OCI-LY7 (cell line): ENCODE data around the gene MROH7. TPM values are rescaled to one million over a fixed set of nuclear protein-coding genes. Genes with fewer than 3 reads are reported as not detected.

ENCODE experiments used
- BruUV-seq: library from RNA; stranded (reverse); fragments of 400-500 nt; replicated peaks from 2 replicates; lab custom pipeline; 2021; lab: Mats Ljungman, UMichigan
- CTCF ChIA-PET: fragments of 300-600 bp; sonication (Branson Sonifier 250); formaldehyde crosslinking; loops from one replicate; lab custom pipeline; 2022; ENCODE audit warnings: antibody characterized with exemption; ENCODE audit not compliant: unreplicated experiment; lab: Charles Lee
- POLR2A ChIA-PET: fragments of 300-600 bp; sonication (Branson Sonifier 250); formaldehyde crosslinking; loops from one replicate; lab custom pipeline; 2022; ENCODE audit warnings: antibody characterized with exemption; lab: Charles Lee
- DNase-seq: peaks from one replicate; pipeline ENCODE4 v3.0.0-alpha.2; 2015; ENCODE audit warnings: low spot score
- H2AFZ ChIP-seq: fragments of 200-600 bp; sonication (generic), shearing (Covaris generic); 2 replicates; pipeline ENCODE4 v1.6.1; 2014; ENCODE audit warnings: mild to moderate bottlenecking, antibody characterized with exemption, low read length, moderate library complexity
- H3K27ac ChIP-seq: fragments of 200-600 bp; sonication (generic); 2 replicates; pipeline ENCODE4 v1.5.1; 2014; ENCODE audit warnings: mixed run types, low read depth, mild to moderate bottlenecking, moderate library complexity, low read length, inconsistent platforms; ENCODE audit not compliant: poor library complexity, severe bottlenecking
- H3K36me3 ChIP-seq: fragments of 200-600 bp; sonication (generic); 2 replicates; pipeline ENCODE4 v1.6.1; 2014; ENCODE audit warnings: mild to moderate bottlenecking, antibody characterized with exemption, low read length, moderate library complexity, mixed read lengths; ENCODE audit not compliant: insufficient read depth
- H3K4me1 ChIP-seq: fragments of 200-600 bp; sonication (generic); 2 replicates; pipeline ENCODE4 v1.5.1; 2014; ENCODE audit warnings: mild to moderate bottlenecking, low read length; ENCODE audit not compliant: insufficient read depth, poor library complexity, severe bottlenecking
- H3K4me2 ChIP-seq: fragments of 200-600 bp; sonication (generic); 2 replicates; pipeline ENCODE4 v1.6.1; 2014; ENCODE audit warnings: mild to moderate bottlenecking, low read length
- H3K4me3 ChIP-seq: fragments of 200-600 bp; sonication (generic); 2 replicates; pipeline ENCODE4 v1.5.1; 2014; ENCODE audit warnings: mild to moderate bottlenecking, low read depth, low read length; ENCODE audit not compliant: poor library complexity, severe bottlenecking
- H3K79me2 ChIP-seq: fragments of 200-600 bp; sonication (generic); 2 replicates; pipeline ENCODE4 v1.6.1; 2016; ENCODE audit warnings: low read depth, mild to moderate bottlenecking, low read length, moderate library complexity, mixed read lengths; ENCODE audit not compliant: insufficient read depth
- H3K9me2 ChIP-seq: fragments of 200-600 bp; sonication (generic); 2 replicates; pipeline ENCODE4 v1.6.1; 2016; ENCODE audit warnings: mild to moderate bottlenecking, low read length, mixed read lengths; ENCODE audit not compliant: insufficient read depth
- H3K9me3 ChIP-seq: fragments of 200-600 bp; sonication (generic); 2 replicates; pipeline ENCODE4 v1.6.1; 2014; ENCODE audit warnings: mild to moderate bottlenecking, mixed run types, low read length, mixed read lengths
- H4K20me1 ChIP-seq: fragments of 200-600 bp; sonication (generic); 2 replicates; pipeline ENCODE4 v1.6.1; 2014; ENCODE audit warnings: mild to moderate bottlenecking, antibody characterized with exemption, low read length, moderate library complexity, mixed read lengths; ENCODE audit not compliant: insufficient read depth
- EZH2phosphoT487 ChIP-seq: fragments of 200-600 bp; sonication (generic); IDR thresholded peaks from 2 replicates; pipeline ENCODE4 v1.6.1; 2018; ENCODE audit warnings: low read depth, borderline replicate concordance, mild to moderate bottlenecking, mixed run types, antibody characterized with exemption, low read length, moderate library complexity, mixed read lengths
- intact Hi-C: fragments of 100-400 bp; cut with micrococcal nuclease; formaldehyde crosslinking; loops from one replicate; pipeline ENCODE4 v1.10.0; 2022; ENCODE audit not compliant: unreplicated experiment
- total RNA-seq, 2 experiments: library from RNA; depleted of rRNA in 1 of 2; stranded (reverse); fragments of >200 nt in 1 of 2; shearing (Covaris generic) in 1 of 2; gene quantifications; 2 replicates each; pipeline ENCODE4 v1.2.3, GENCODE V29; 2014 to 2022
- TF ChIP-seq, protein P1 (sequence below): fragments of 200-600 bp; sonication (generic); conservative IDR thresholded peaks from 2 replicates; pipeline ENCODE4 v1.5.1; 2014; ENCODE audit warnings: mild to moderate bottlenecking, antibody characterized with exemption, low read length, moderate library complexity, mixed read lengths

Gene MROH7
- total RNA-seq, 2 experiments from 2014 or later = not detected

DNA sequence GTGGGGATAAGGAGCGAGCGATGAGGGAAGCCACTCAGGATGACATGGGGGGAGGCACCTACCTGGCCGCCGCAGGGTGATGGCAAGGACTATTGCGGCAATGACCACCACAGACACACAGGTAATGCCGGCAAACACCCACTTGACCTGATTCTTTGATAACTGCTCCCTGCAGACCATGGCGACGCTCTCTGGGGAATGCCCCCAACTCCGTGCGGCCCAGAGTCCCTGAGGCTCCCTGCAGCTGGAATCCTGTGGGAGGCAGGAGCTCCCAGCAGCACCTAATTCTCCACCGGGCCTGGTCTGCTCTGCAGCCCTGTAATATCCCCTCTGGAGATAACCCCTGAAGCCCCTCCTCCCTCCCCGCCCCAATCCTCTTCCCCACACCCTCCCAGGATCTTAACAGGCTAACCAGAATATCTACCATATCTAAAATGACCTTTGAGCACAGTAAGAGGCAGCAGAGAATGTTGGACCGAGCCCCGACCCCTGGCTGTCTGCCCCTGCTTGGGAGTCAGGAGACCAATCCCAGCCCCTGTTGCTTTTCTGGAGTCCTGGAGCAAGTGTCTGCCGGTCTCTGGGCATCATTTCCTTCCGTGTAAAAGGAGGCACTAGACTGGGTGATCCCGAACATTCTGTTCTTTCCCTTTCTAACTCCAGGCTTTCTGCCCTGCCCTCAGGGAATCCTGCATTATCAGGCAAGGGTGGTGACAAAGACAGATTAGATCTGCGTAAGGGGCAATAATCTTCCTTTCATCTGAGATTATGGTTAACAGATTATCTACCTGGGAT is 18.2 kb upstream of the MROH7 start, which contains the start of gene FAM151A:
TSS of gene FAM151A (minus strand) at position 310 of the 792 bp plus-strand sequence. CDS start at position 180, 130 bp downstream.
- DNase-seq = no peak
- TF ChIP-seq, protein P1, sequence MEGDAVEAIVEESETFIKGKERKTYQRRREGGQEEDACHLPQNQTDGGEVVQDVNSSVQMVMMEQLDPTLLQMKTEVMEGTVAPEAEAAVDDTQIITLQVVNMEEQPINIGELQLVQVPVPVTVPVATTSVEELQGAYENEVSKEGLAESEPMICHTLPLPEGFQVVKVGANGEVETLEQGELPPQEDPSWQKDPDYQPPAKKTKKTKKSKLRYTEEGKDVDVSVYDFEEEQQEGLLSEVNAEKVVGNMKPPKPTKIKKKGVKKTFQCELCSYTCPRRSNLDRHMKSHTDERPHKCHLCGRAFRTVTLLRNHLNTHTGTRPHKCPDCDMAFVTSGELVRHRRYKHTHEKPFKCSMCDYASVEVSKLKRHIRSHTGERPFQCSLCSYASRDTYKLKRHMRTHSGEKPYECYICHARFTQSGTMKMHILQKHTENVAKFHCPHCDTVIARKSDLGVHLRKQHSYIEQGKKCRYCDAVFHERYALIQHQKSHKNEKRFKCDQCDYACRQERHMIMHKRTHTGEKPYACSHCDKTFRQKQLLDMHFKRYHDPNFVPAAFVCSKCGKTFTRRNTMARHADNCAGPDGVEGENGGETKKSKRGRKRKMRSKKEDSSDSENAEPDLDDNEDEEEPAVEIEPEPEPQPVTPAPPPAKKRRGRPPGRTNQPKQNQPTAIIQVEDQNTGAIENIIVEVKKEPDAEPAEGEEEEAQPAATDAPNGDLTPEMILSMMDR = no peak
- no peak for TF ChIP-seq EZH2phosphoT487
- Histone ChIP-seq H3K4me3 (no peak within 1 kb of the TSS), H3K9me2 (no peaks in the 10 kb centered on the region), H3K4me1 (no peaks in the 10 kb centered on the region), H3K9me3 (no peaks in the 10 kb centered on the region), H4K20me1 (no peaks in the 10 kb centered on the region), H2AFZ (no peak within 1 kb of the TSS), H3K27ac (no peak within 1 kb of the TSS), H3K36me3 (no peaks in the 10 kb centered on the region), H3K79me2 (no peaks in the 10 kb centered on the region), H3K4me2 (no peak within 1 kb of the TSS)
- BruUV-seq = no TSS peak
- intact Hi-C loops = no loop called here
- ChIA-PET POLR2A (interaction anchor here (0.7 kb wide), 1 partner anchor 303 kb away, joined by 4 read pairs; no protein-coding TSS in a partner anchor), CTCF (no interaction called here)

DNA sequence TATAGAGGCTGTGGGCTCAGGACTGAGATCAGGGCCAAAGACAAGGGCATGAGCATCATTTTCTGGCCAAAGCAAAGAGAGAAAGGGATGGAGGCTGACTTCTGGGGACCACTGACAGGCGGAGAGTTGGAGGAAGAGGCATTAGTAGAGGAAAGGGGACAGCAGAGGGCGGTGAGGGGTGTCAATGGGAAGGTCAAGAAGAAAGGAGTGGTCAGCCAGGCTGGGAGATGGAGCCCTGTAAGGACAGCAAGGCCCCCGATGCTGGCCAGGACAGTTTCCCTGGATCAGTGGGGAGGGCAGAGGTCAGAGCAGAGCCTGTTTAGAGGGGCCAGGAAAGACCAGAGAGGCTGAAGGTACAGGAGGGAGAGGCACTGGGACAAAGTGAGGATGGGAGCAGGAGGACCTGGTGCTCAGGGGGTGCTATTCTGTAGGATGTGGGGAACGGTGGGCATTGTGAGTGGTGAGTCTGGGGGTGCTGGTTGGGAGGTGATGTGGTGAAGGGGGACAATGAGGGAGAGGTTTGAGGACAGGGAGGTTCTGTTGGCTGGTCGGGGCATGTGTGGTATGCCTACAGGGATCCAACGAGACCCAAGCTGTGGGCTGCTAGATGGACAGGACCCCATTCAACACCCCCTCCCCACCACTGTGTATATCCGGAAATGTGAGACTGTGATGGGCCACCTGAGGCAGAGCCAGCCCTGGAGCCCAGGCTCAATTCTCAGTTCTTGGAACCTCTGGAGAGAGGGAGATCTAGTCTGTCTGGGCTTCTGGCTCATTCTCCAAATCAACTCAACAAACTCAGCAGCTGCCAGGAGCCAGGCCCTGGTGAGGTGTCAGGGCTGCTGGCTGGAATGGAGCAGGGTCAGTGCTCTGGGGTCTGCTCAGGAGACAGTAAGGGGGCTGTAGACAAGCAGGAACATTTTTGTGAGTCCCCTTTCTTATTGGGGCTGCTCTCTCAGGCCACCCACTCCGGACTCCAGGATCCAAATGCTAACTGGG is 16.8 kb upstream of the MROH7 start:
- no TSS peak for BruUV-seq
- Histone ChIP-seq H2AFZ (no peak overlapping the region), H3K36me3 (no peaks in the 10 kb centered on the region), H3K9me2 (no peaks in the 10 kb centered on the region), H3K9me3 (no peaks in the 10 kb centered on the region), H3K4me1 (no peaks in the 10 kb centered on the region), H3K4me3 (no peak overlapping the region), H3K4me2 (no peak overlapping the region), H3K27ac (no peak overlapping the region), H3K79me2 (no peaks in the 10 kb centered on the region), H4K20me1 (no peaks in the 10 kb centered on the region)
- TF ChIP-seq, protein P1 = no peak
- no peak for TF ChIP-seq EZH2phosphoT487
- no peak for DNase-seq
- ChIA-PET POLR2A (no interaction called here), CTCF (no interaction called here)
- intact Hi-C loops = no loop called here
